Tibial artery (tissue), 4 donors: ENCODE data around the gene SNX22.

Experiments used
- DNase-seq, 2 donors: peaks; one replicate each; pipeline ENCODE4 v3.0.0-alpha.2; 2019
- H3K27ac ChIP-seq, 2 donors: fragments of 200-600 bp; sonication (generic) in 1 of 2; 1 replicate in 1 of 2; 2 replicates in 1 of 2; pipeline ENCODE4 v1.5.1; 2018 to 2019; ENCODE audit warnings: mild to moderate bottlenecking in 1 of 2
- H3K27me3 ChIP-seq, 2 donors: fragments of 200-600 bp; sonication (generic) in 1 of 2; one replicate each; pipeline versions ENCODE4 v1.5.1 to v1.6.0; 2016 to 2019
- H3K36me3 ChIP-seq, 3 donors: fragments of 200-600 bp; sonication (generic) in 2 of 3; one replicate each; pipeline ENCODE4 v1.5.1; 2016 to 2019; ENCODE audit warnings: mild to moderate bottlenecking in 2 of 3
- H3K4me1 ChIP-seq, 4 donors: fragments of 200-600 bp; sonication (generic) in 2 of 4; 1 replicate in 3 of 4; 2 replicates in 1 of 4; pipeline ENCODE4 v1.5.1; 2016 to 2019
- H3K4me3 ChIP-seq, 2 donors: fragments of 200-600 bp; sonication (generic) in 1 of 2; 1 replicate in 1 of 2; 2 replicates in 1 of 2; pipeline ENCODE4 v1.5.1; 2018 to 2019; ENCODE audit warnings: mild to moderate bottlenecking in 2 of 2
- H3K9me3 ChIP-seq, 3 donors: fragments of 200-600 bp; sonication (generic) in 1 of 3; one replicate each; pipeline ENCODE4 v1.5.1; 2016 to 2019
- intact Hi-C: fragments of 100-400 bp; cut with DNase I; formaldehyde crosslinking; loops from one replicate; pipeline ENCODE4 v1.15.0; 2023; ENCODE audit warnings: low total_unique reads
- TF ChIP-seq, protein P1 (sequence below), 2 experiments: fragments of 200-600 bp in 1 of 2; fragments of 450-650 bp in 1 of 2; IDR thresholded peaks; one replicate each; pipeline ENCODE4 v1.5.1; 2017 to 2019; ENCODE audit warnings: antibody characterized with exemption in 2 of 2, mild to moderate bottlenecking in 1 of 2, moderate library complexity in 1 of 2

Gene SNX22

GRCh38 chr15:64144192-64144564, 7.4 kb upstream of the SNX22 start:
- no peak overlapping the region for H3K27ac ChIP-seq
- intact Hi-C loops: no loop called here

GRCh38 chr15:64144565-64145281, 6.8 kb upstream of the SNX22 start:
- no peaks in the 10 kb centered on the region for H3K9me3 ChIP-seq
- no peak overlapping the region for H3K4me3 ChIP-seq
- intact Hi-C loops: no loop called here
- H3K36me3 ChIP-seq: peaks cover 20 to 59% (median 35%) of the 10 kb centered on the region in 3 donors
- H3K27me3 ChIP-seq: no peaks in the 10 kb centered on the region
- TF ChIP-seq, protein P1, sequence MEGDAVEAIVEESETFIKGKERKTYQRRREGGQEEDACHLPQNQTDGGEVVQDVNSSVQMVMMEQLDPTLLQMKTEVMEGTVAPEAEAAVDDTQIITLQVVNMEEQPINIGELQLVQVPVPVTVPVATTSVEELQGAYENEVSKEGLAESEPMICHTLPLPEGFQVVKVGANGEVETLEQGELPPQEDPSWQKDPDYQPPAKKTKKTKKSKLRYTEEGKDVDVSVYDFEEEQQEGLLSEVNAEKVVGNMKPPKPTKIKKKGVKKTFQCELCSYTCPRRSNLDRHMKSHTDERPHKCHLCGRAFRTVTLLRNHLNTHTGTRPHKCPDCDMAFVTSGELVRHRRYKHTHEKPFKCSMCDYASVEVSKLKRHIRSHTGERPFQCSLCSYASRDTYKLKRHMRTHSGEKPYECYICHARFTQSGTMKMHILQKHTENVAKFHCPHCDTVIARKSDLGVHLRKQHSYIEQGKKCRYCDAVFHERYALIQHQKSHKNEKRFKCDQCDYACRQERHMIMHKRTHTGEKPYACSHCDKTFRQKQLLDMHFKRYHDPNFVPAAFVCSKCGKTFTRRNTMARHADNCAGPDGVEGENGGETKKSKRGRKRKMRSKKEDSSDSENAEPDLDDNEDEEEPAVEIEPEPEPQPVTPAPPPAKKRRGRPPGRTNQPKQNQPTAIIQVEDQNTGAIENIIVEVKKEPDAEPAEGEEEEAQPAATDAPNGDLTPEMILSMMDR (IDR thresholded peaks at IDR 0.05): no peak
- no peaks in the 10 kb centered on the region for H3K4me1 ChIP-seq
- DNase-seq: no peak
- no peak overlapping the region for H3K27ac ChIP-seq

More at GRCh38 chr15:64144192-64144564, 7.4 kb upstream of the SNX22 start:
- Histone ChIP-seq H3K36me3 (peaks cover 20 to 59% (median 35%) of the 10 kb centered on the region in 3 donors), H3K4me3 (no peak overlapping the region), H3K4me1 (no peaks in the 10 kb centered on the region), H3K27me3 (no peaks in the 10 kb centered on the region), H3K9me3 (no peaks in the 10 kb centered on the region)
- no peak for DNase-seq
- TF ChIP-seq, protein P1 (IDR thresholded peaks at IDR 0.05): no peak

GRCh38 chr15:64146041-64146440, 5.5 kb upstream of the SNX22 start:
- Histone ChIP-seq H3K36me3 (peaks cover 17 to 52% (median 26%) of the 10 kb centered on the region in 3 donors), H3K27me3 (no peaks in the 10 kb centered on the region), H3K27ac (no peak overlapping the region), H3K9me3 (no peaks in the 10 kb centered on the region), H3K4me3 (no peak overlapping the region), H3K4me1 (peaks cover 0 to 1% (median under 1%) of the 10 kb centered on the region in 4 donors)
- DNase-seq: no peak
- intact Hi-C loops: no loop called here
- TF ChIP-seq, protein P1 (IDR thresholded peaks at IDR 0.05): no peak

- DNase-seq: no peak
- Histone ChIP-seq H3K9me3 (no peaks in the 10 kb centered on the region), H3K27me3 (peaks cover 0 to 4% of the 10 kb centered on the region in 2 donors), H3K4me3 (no peak overlapping the region), H3K36me3 (peaks cover 12 to 48% (median 21%) of the 10 kb centered on the region in 3 donors), H3K4me1 (peaks cover 3 to 6% (median 4%) of the 10 kb centered on the region in 4 donors), H3K27ac (no peak overlapping the region)
- TF ChIP-seq, protein P1 (IDR thresholded peaks at IDR 0.05): no peak
- intact Hi-C loops: no loop called here
Observed at GRCh38 chr15:64146520-64146884, 5.0 kb upstream of the SNX22 start.

GRCh38 chr15:64146885-64147681, 4.4 kb upstream of the SNX22 start:
- Histone ChIP-seq H3K9me3 (no peaks in the 10 kb centered on the region), H3K27me3 (peaks cover 0 to 10% of the 10 kb centered on the region in 2 donors), H3K4me1 (peaks cover 6 to 12% (median 10%) of the 10 kb centered on the region in 4 donors), H3K27ac (no peak overlapping the region), H3K4me3 (no peak overlapping the region), H3K36me3 (peaks cover 7 to 42% (median 16%) of the 10 kb centered on the region in 3 donors)
- DNase-seq: peak in 1 of 2 donors; percentile 33
- intact Hi-C loops: no loop called here
- TF ChIP-seq, protein P1 (IDR thresholded peaks at IDR 0.05): no peak
